ENCODE results near the gene UTS2.

DNA sequence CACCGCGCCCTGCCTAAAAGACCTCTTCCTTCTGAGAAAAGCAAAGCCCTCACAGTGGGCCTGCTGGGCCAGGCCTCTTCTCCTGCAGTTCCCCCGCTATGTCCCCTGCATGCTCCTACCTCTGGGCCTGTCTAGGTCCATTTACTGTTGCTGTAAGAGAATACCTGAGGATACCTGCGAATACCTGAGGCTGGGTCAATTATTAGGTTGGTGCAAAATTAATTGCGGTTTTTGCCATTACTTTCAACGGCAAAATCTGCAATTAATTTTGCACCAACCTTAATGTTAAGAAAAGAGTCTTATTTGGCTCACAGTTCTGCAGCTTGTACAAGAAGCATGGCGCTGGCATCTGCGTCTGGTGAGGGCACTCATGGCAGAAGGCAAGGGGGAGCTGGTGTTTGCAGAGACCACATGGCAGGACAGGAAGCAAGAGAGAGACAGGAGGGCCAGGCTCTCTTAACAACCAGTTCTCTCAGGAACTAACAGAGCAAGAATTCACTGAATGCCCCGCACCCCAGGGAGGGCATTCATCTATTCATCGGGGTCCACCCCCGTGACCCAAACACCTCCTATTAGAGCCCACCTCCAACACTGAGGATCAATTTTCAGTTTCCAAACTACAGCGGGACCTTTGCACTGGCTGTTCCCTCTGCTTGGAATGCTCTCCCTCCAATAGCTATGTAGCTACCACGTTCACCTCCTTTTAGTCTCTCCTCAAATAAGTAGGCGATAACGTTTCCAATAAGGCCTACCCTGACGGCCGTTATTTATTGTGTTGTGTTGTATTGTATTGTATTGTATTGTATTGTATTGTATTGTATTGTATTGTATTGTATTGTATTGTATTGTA is 9.6 kb upstream of the UTS2 start:
- TF ChIP-seq, protein P1, sequence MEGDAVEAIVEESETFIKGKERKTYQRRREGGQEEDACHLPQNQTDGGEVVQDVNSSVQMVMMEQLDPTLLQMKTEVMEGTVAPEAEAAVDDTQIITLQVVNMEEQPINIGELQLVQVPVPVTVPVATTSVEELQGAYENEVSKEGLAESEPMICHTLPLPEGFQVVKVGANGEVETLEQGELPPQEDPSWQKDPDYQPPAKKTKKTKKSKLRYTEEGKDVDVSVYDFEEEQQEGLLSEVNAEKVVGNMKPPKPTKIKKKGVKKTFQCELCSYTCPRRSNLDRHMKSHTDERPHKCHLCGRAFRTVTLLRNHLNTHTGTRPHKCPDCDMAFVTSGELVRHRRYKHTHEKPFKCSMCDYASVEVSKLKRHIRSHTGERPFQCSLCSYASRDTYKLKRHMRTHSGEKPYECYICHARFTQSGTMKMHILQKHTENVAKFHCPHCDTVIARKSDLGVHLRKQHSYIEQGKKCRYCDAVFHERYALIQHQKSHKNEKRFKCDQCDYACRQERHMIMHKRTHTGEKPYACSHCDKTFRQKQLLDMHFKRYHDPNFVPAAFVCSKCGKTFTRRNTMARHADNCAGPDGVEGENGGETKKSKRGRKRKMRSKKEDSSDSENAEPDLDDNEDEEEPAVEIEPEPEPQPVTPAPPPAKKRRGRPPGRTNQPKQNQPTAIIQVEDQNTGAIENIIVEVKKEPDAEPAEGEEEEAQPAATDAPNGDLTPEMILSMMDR (IDR thresholded peaks at IDR 0.05), result no peak
- no peak for TF ChIP-seq POLR2A (IDR thresholded peaks at IDR 0.05)
